Gastroesophageal sphincter (tissue), 3 donors: ENCODE results near the gene LTF.

Source experiments
- CTCF ChIP-seq, 4 experiments: fragments of 200-600 bp in 2 of 4; fragments of 450-650 bp in 2 of 4; sonication (generic) in 1 of 4; IDR thresholded peaks; one replicate each; pipeline ENCODE4 v1.5.1; 2017 to 2019; ENCODE audit warnings: antibody characterized with exemption in 4 of 4, mild to moderate bottlenecking in 2 of 4, moderate library complexity in 2 of 4
- EP300 ChIP-seq: sonication (generic); formaldehyde crosslinking; IDR thresholded peaks from one replicate; pipeline ENCODE4 v1.6.1; 2017; ENCODE audit warnings: antibody characterized with exemption, mild to moderate bottlenecking

GRCh38 chr3:46500656-46501635 is 36.2 kb upstream of the LTF start:
- TF ChIP-seq CTCF (IDR thresholded peaks at IDR 0.05) = no peak
- TF ChIP-seq EP300 = no peak
